Spleen (tissue), 11 donors: ENCODE data around the gene IZUMO4. TPM values are rescaled to one million over a fixed set of nuclear protein-coding genes. Genes with fewer than 3 reads are reported as not detected.

ENCODE experiments used
- DNase-seq: peaks from one replicate; pipeline ENCODE4 v3.0.0-alpha.2; 2020
- H3K27ac ChIP-seq, 8 donors: fragments of 200-600 bp; sonication (generic) in 7 of 8; 1 replicate in 4 of 8; 2 replicates in 4 of 8; pipeline versions ENCODE4 v1.5.0 to v1.8.0; 2016 to 2021; ENCODE audit warnings: inconsistent platforms in 4 of 8, mild to moderate bottlenecking in 4 of 8, moderate library complexity in 1 of 8
- H3K27me3 ChIP-seq, 7 donors: fragments of 200-600 bp; sonication (generic) in 6 of 7; replicated peaks in 1 of 7; 1 replicate in 4 of 7; 2 replicates in 3 of 7; pipeline versions ENCODE4 v1.5.0 to v1.8.0; 2016 to 2021; ENCODE audit warnings: inconsistent platforms in 3 of 7, mild to moderate bottlenecking in 1 of 7
- H3K36me3 ChIP-seq, 6 donors: fragments of 200-600 bp; sonication (generic) in 5 of 6; 1 replicate in 4 of 6; 2 replicates in 2 of 6; pipeline versions ENCODE4 v1.5.0 to v1.8.0; 2016 to 2021; ENCODE audit warnings: inconsistent platforms in 2 of 6
- H3K4me1 ChIP-seq, 6 donors: fragments of 200-600 bp; sonication (generic) in 5 of 6; 1 replicate in 3 of 6; 2 replicates in 3 of 6; pipeline versions ENCODE4 v1.5.0 to v1.8.0; 2016 to 2021; ENCODE audit warnings: inconsistent platforms in 3 of 6
- H3K4me3 ChIP-seq, 8 donors: fragments of 200-600 bp; sonication (generic) in 7 of 8; 1 replicate in 4 of 8; 2 replicates in 4 of 8; pipeline versions ENCODE4 v1.5.0 to v1.8.0; 2016 to 2021; ENCODE audit warnings: inconsistent platforms in 4 of 8, mild to moderate bottlenecking in 4 of 8, moderate library complexity in 2 of 8
- H3K9me3 ChIP-seq, 8 donors: fragments of 200-600 bp; sonication (generic) in 7 of 8; 1 replicate in 4 of 8; 2 replicates in 4 of 8; pipeline versions ENCODE4 v1.5.0 to v1.8.0; 2016 to 2021; ENCODE audit warnings: inconsistent platforms in 4 of 8
- CTCF ChIP-seq, 11 experiments: fragments of 200-600 bp in 7 of 11; fragments of 450-650 bp in 4 of 11; sonication (generic) in 4 of 11; IDR thresholded peaks in 8 of 11; conservative IDR thresholded peaks in 3 of 11; 1 replicate in 7 of 11; 2 replicates in 4 of 11; pipeline versions ENCODE4 v1.4.0 to v1.8.0; 2016 to 2021; ENCODE audit warnings: antibody characterized with exemption in 11 of 11, inconsistent platforms in 4 of 11, mild to moderate bottlenecking in 1 of 11
- POLR2A ChIP-seq, 3 donors: fragments of 450-650 bp; IDR thresholded peaks; one replicate each; pipeline ENCODE4 v1.5.1; 2017; ENCODE audit warnings: antibody characterized with exemption in 3 of 3, mild to moderate bottlenecking in 1 of 3
- POLR2AphosphoS5 ChIP-seq, 3 donors: sonication (generic); formaldehyde crosslinking; IDR thresholded peaks; one replicate each; pipeline ENCODE4 v1.5.1; 2017; ENCODE audit warnings: antibody characterized with exemption in 3 of 3
- WGBS, 5 donors: extraction: QIAGEN DNeasy Blood & Tissue Kit in 3 of 5; methylation state at CpG; one replicate each; pipeline versions ENCODE4 v1.1.5 to v1.1.7; 2013 to 2018; 5-methylcytosine and 5-hydroxymethylcytosine counted together
- intact Hi-C: fragments of 100-400 bp; cut with DNase I; formaldehyde crosslinking; loops from one replicate; pipeline ENCODE4 v1.15.0; 2023; ENCODE audit warnings: low total_unique reads
- polyA plus RNA-seq, 3 donors: library from polyadenylated mRNA; stranded (reverse); fragments of 200-250 nt; gene quantifications; one replicate each; pipeline ENCODE4 v1.2.1, GENCODE V29; 2013
- total RNA-seq, 7 donors: library from RNA; depleted of rRNA in 3 of 7; stranded (reverse); fragments of >200 nt in 3 of 7; fragmentation: NEBNext Ultra II Directional in 4 of 7; extraction: Animal tissue kit (Norgen Biotek cat#: 25700) in 4 of 7; gene quantifications; one replicate each; pipeline versions ENCODE4 v1.1.0 to v1.2.1, GENCODE V29; 2016 to 2021
- donor health status: healthy with polysubstance abuse.
- donor health status: DM: no; HTN: no; CAD: no; lungs with moderate emphysema.
- donor health status: DM: no; HTN: no; CAD: no.
- donor health status: Bipolar disorder and iron deficiency.
- donor health status: healthy.
- donor health status: DM: no; HTN: no; CAD: no.
- donor health status: DM: yes; HTN: yes; CAD: no.

IZUMO4 gene
- total and polyA plus RNA-seq, 10 donors = 1.9 to 25.9 (median 5.7) TPM

GRCh38 chr19:2101417-2102335, 5.0 kb downstream of the IZUMO4 start:
- Histone ChIP-seq H3K4me1 (peaks cover 7 to 17% (median 13%) of the 10 kb centered on the region in 6 donors), H3K4me3 (no peak overlapping the region), H3K27ac (no peak overlapping the region), H3K36me3 (peaks cover 0 to 81% (median 60%) of the 10 kb centered on the region in 6 donors), H3K9me3 (peaks cover 0 to 13% (median 4%) of the 10 kb centered on the region in 8 donors), H3K27me3 (no peaks in the 10 kb centered on the region)
- TF ChIP-seq POLR2AphosphoS5 (IDR thresholded peaks at IDR 0.05) (peak in 1 of 3 donors; percentile 1), POLR2A (IDR thresholded peaks at IDR 0.05) (no peak)
- intact Hi-C loops = no loop called here
- 87 to 92% (median 91%) methylated on average over 34 to 45 of the region's 45 CpGs for WGBS, 5 donors
- DNase-seq = no peak

GRCh38 chr19:2103045-2103707, 6.5 kb downstream of the IZUMO4 start:
- Histone ChIP-seq H3K36me3 (peaks cover 0 to 96% (median 72%) of the 10 kb centered on the region in 6 donors), H3K4me1 (peaks cover 0 to 2% (median 0%) of the 10 kb centered on the region in 6 donors), H3K9me3 (peaks cover 0 to 13% (median 4%) of the 10 kb centered on the region in 8 donors), H3K27ac (no peak overlapping the region), H3K4me3 (no peak overlapping the region), H3K27me3 (no peaks in the 10 kb centered on the region)
- no peak for DNase-seq
- TF ChIP-seq POLR2A (IDR thresholded peaks at IDR 0.05) (no peak), POLR2AphosphoS5 (IDR thresholded peaks at IDR 0.05) (peak in 1 of 3 donors; percentile 14)
- WGBS, 5 donors = 92 to 95% (median 93%) methylated on average over 15 to 20 of the region's 20 CpGs
- intact Hi-C loops = no loop called here

GRCh38 chr19:2108251-2109016, 11.7 kb downstream of the IZUMO4 start:
- 92 to 98% (median 95%) methylated on average over 17 to 23 of the region's 23 CpGs for WGBS, 5 donors
- Histone ChIP-seq H3K36me3 (peaks cover 0 to 100% (median 87%) of the 10 kb centered on the region in 6 donors), H3K4me3 (no peak overlapping the region), H3K9me3 (peaks cover 0 to 13% (median 4%) of the 10 kb centered on the region in 8 donors), H3K27ac (peak overlapping the region in 4 of 8 donors; percentile 2 to 38 (median 20)), H3K4me1 (peaks cover 0 to 11% (median 2%) of the 10 kb centered on the region in 6 donors), H3K27me3 (no peaks in the 10 kb centered on the region)
- no peak for DNase-seq
- TF ChIP-seq CTCF (IDR thresholded peaks at IDR 0.05 in 8 of 11, conservative IDR thresholded peaks at IDR 0.05 in 3 of 11) (no peak), POLR2AphosphoS5 (IDR thresholded peaks at IDR 0.05) (peak in 1 of 3 donors; percentile 15)
- intact Hi-C loops = no loop called here

- Histone ChIP-seq H3K9me3 (peaks cover 0 to 13% (median 4%) of the 10 kb centered on the region in 8 donors), H3K27me3 (no peaks in the 10 kb centered on the region), H3K27ac (peak overlapping the region in 3 of 8 donors; percentile 6 to 38 (median 33)), H3K4me3 (no peak overlapping the region), H3K4me1 (peaks cover 0 to 11% (median 2%) of the 10 kb centered on the region in 6 donors), H3K36me3 (peaks cover 0 to 100% (median 94%) of the 10 kb centered on the region in 6 donors)
- TF ChIP-seq POLR2AphosphoS5 (IDR thresholded peaks at IDR 0.05) = peak in 1 of 3 donors; percentile 17
- TF ChIP-seq POLR2A (IDR thresholded peaks at IDR 0.05) = no peak
- intact Hi-C loops = no loop called here
- 79 to 91% (median 86%) methylated on average over 28 to 31 of the region's 31 CpGs for WGBS, 5 donors
- no peak for DNase-seq
Observed at GRCh38 chr19:2109046-2109864, 12.5 kb downstream of the IZUMO4 start.
